Measurements from ENCODE around the gene RXRA.

RXRA gene

GRCh38 chr9:134339183-134339806 lies 13.0 kb downstream of the RXRA start:
- no peak for DNase-seq

DNA sequence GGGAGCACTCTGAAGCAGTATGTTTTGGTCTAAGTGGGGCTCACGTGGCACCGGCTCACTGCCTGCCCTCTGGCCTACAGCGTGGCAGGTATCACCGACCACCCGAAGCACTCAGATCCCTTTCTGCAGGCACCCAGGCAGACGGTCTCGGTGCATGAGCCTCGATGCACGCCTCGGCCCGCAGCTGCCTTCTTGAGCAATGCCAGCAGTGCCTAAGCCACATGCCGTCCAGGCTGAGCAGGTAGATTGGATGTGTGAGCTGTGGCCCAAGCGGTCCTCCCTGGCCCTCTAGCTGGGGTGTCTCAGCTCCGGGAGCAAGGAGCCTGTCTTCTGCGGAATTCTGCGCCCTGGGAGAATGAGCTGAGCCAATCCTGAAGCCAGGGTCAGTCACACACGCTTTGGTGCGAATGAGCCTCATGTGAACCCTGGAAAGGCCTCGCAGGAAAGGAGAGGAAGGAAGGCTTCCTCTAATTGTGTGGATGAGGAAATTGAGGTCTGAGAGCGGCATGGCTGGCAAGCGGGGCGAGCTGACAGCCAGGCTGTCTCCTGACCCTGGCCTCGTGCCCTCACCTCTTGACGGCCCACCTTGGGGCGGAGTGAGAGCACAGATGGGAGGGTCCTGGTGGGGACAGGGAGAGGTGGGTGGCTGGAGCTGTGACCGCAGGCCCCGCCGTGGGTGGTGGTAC lies 14.4 kb downstream of the RXRA start:
- DNase-seq, result no peak

GRCh38 chr9:134341306-134341705 lies 15.1 kb downstream of the RXRA start:
- no peak for DNase-seq

- DNase-seq, result no peak
Observed at GRCh38 chr9:134341929-134342745, 15.9 kb downstream of the RXRA start.

DNA sequence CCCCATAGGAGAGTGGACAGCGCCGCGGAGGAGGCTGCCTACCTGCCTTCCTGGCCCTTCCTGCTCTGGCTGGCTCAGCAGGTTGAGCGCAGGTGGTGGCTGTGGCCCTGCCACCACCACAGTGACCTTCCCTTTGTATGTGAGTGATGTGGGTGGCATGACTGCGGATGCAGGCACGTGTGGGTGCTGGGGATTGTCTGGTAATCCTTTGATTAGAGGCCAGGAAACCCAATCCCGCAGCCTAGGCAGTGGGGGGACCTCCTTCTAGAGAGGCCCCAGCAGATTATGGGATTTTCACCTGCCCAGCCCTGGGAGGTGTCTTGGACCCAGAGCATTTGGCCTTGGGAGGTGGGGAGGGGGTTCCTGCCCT lies 16.5 kb downstream of the RXRA start:
- DNase-seq, result no peak

- no peak for DNase-seq
Observed at GRCh38 chr9:134343637-134344036, 17.4 kb downstream of the RXRA start.

GRCh38 chr9:134344068-134344799 lies 18.0 kb downstream of the RXRA start:
- no peak for DNase-seq

- DNase-seq, result no peak
Observed at GRCh38 chr9:134344800-134345310, 18.6 kb downstream of the RXRA start.

DNA sequence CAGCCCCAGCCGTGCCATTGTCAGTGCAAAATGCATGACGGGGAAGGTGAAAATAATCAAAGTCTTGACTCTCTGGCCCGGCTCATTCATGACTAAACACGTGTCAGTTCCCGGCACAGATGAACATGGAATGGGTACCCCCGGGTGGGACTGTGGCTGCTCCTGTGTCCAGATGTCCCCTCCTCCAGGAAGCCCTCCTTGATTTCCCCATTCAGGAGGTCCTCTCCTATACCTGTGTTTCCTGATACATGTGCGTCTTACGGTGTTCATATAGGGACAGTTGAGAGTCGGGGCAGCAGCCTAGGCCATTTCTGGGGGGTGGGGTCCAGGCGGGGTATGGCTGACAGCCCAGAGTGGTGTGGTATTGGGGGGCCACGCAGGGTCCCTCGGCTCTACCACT lies 19.5 kb downstream of the RXRA start:
- DNase-seq, result no peak

GRCh38 chr9:134346151-134346550 lies 19.9 kb downstream of the RXRA start:
- DNase-seq, result no peak

- DNase-seq, result no peak
Observed at GRCh38 chr9:134346840-134347583, 20.8 kb downstream of the RXRA start.

DNA sequence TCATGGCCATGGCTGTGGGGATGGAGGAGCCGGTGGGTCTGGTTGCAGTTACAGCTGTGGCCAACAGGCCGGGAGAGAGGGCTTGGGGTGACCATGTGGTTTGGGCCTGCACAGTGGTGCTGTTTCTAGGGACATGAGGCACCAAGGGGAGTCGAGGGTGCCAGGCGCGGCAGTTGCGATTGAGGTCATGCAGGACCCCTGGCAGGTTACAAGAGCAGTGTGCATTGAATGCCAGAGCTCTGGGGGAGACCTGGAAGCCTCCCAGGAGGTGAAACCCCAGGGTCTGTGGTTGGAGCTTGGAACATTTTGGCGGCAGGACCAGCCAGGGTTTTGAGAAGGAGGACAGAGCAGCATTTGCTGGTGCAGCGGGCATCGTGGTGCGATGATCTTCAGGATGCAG lies 21.7 kb downstream of the RXRA start:
- no peak for DNase-seq

GRCh38 chr9:134348404-134349155 lies 22.3 kb downstream of the RXRA start:
- DNase-seq, result no peak

DNA sequence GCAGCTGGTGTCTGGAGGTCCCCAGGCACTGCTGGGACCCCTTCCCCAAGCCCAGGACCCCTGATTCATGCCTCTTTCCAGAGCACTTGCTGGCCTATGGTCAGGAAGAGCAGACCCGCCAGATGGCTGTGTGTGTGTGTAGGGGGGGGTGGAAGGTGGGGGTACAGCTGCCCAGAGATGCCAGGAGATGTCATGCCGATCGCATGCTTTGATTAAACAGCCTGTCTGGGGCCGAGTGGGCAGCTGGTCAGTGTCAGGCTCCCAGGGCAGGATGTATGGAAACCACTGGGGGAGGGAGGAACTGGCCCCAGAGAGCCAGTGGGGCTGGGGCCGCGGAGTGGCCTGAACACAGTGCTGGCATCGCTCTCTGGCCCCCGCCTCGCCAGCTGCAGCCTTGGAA lies 23.7 kb downstream of the RXRA start:
- no peak for DNase-seq

GRCh38 chr9:134350416-134350994 lies 24.2 kb downstream of the RXRA start:
- no peak for DNase-seq

DNA sequence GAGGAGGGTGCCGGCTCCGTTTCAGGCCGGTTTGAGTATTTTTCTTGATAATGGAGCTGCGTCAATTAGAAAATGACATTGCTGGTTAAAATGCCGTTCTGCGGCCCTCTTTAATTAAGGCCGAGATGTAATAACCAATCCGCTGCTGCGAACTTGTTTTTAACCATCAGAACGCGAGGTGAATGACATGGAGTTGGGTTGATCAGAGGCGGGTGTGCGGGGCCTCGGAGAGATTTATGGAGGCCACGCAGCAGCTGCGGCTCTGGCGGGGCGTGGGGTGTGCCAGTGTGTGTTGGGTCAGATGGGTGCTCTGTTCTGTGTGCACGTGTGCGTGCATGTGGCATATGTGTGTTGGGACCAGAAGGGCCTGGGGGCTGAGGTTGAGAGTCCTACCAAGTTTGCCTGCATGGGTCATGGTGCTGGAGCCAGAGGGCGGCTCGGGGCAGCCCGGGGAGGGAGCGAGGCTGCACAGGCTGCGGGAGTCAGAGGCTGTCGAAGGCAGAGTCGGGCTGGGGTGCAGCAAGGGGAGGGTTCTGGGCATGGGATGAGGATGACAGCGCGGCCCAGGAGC lies 25.4 kb downstream of the RXRA start:
- no peak for DNase-seq

- DNase-seq, result no peak
Observed at GRCh38 chr9:134352247-134352933, 26.1 kb downstream of the RXRA start.

GRCh38 chr9:134353539-134353938 lies 27.3 kb downstream of the RXRA start:
- DNase-seq, result no peak

- DNase-seq, result no peak
Observed at GRCh38 chr9:134355158-134355557, 28.9 kb downstream of the RXRA start.

DNA sequence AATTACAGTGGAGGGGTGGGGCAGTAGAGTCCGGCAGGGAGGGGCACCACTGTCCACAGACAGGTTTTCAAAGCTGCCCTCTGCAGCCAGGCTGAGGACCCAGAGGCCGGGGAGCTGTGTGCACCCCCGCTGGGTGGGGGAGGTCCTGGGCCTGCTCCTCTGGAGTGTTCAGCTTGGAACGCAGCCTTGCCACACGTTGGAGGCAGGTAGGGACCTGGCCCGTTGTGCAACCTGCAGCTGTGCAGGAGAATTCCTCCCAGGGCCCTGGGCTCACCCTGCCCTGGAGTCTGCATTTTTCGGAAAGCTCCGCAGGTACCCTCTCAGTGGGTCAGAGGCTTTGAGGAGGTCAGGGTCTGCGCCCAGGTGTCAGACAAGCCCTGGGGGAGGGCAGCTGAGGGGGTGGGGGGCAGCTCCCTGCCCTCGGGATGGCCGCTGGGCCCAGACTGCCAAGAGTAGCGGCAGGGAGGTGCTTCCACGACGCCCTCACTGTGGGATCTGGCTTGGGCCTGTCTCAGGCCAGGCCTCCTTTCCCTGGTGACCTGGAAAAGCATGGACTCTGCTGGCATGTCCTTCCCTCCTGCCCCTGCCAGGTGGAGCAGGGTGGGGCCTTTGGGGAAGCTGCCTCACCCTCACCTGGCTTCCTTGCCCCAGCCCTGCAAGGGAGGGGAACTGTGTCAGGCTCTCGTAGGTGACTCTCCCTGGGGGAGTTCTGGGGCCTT lies 29.5 kb downstream of the RXRA start:
- DNase-seq, result no peak
